Lung (tissue), 12 donors: ENCODE data around the gene HS6ST2. TPM values are rescaled to one million over a fixed set of nuclear protein-coding genes. Genes with fewer than 3 reads are reported as not detected.

Source experiments
- ATAC-seq: fragments of 200-7000 bp; cut with Tn5 transposase; one replicate; pipeline ENCODE4 v1.9.1; 2020; ENCODE audit warnings: moderate number of reproducible peaks; ENCODE audit not compliant: insufficient read depth, low FRiP score
- DNase-seq, 3 donors: peaks; one replicate each; pipeline ENCODE4 v3.0.0-alpha.2; 2013 to 2017
- H3K27ac ChIP-seq, 2 donors: one replicate each; pipeline ENCODE4 v1.5.1; 2013; ENCODE audit warnings: mild to moderate bottlenecking in 2 of 2, moderate library complexity in 2 of 2, control low read depth in 1 of 2, inconsistent platforms in 1 of 2, low read depth in 1 of 2, low read length in 1 of 2
- H3K27me3 ChIP-seq, 3 donors: one replicate each; pipeline ENCODE4 v1.5.1; 2013; ENCODE audit warnings: low read length in 2 of 3; ENCODE audit not compliant: control insufficient read depth in 3 of 3, insufficient read depth in 3 of 3
- H3K36me3 ChIP-seq, 4 donors: one replicate each; pipeline ENCODE4 v1.5.1; 2013; ENCODE audit warnings: low read length in 4 of 4, mild to moderate bottlenecking in 1 of 4, moderate library complexity in 1 of 4; ENCODE audit not compliant: control insufficient read depth in 4 of 4, insufficient read depth in 4 of 4
- H3K4me1 ChIP-seq, 5 donors: one replicate each; pipeline ENCODE4 v1.5.1; 2013; ENCODE audit warnings: low read length in 5 of 5, mild to moderate bottlenecking in 2 of 5, moderate library complexity in 1 of 5; ENCODE audit not compliant: control insufficient read depth in 5 of 5, insufficient read depth in 5 of 5
- H3K4me3 ChIP-seq: one replicate; pipeline ENCODE4 v1.5.1; 2013; ENCODE audit warnings: mild to moderate bottlenecking, control low read depth, moderate library complexity
- H3K9ac ChIP-seq, 2 donors: one replicate each; pipeline ENCODE4 v1.5.1; 2013; ENCODE audit warnings: low read length in 2 of 2, control low read depth in 1 of 2; ENCODE audit not compliant: insufficient read depth in 1 of 2
- H3K9me3 ChIP-seq, 4 donors: one replicate each; pipeline ENCODE4 v1.5.1; 2013; ENCODE audit warnings: low read length in 3 of 4, mild to moderate bottlenecking in 1 of 4, moderate library complexity in 1 of 4; ENCODE audit not compliant: control insufficient read depth in 4 of 4, insufficient read depth in 3 of 4
- CTCF ChIP-seq: IDR thresholded peaks from 2 replicates; pipeline ENCODE4 v1.5.1; 2012; ENCODE audit warnings: mild to moderate bottlenecking; ENCODE audit errors: control extremely low read depth, extremely low read depth
- WGBS, 2 donors: extraction: QIAGEN DNeasy Blood & Tissue Kit; methylation state at CpG; one replicate each; pipeline ENCODE4 v1.1.7; 2013; 5-methylcytosine and 5-hydroxymethylcytosine counted together
- polyA plus RNA-seq, 2 donors: library from polyadenylated mRNA; stranded (reverse); fragments of 200-250 nt; gene quantifications; one replicate each; pipeline ENCODE4 v1.2.1, GENCODE V29; 2013
- total RNA-seq, 2 donors: library from RNA; depleted of rRNA in 1 of 2; stranded (reverse); fragments of >200 nt in 1 of 2; gene quantifications; one replicate each; pipeline ENCODE4 v1.2.1, GENCODE V29; 2014 to 2021
- donor health status: control.
- donor health status: control.
- donor health status: Bipolar disorder and iron deficiency.
- donor health status: healthy.
- donor health status: DM: yes; HTN: yes; CAD: no.

Gene HS6ST2
- total and polyA plus RNA-seq, 4 donors: 0.28 to 14.3 (median 2.2) TPM

DNA sequence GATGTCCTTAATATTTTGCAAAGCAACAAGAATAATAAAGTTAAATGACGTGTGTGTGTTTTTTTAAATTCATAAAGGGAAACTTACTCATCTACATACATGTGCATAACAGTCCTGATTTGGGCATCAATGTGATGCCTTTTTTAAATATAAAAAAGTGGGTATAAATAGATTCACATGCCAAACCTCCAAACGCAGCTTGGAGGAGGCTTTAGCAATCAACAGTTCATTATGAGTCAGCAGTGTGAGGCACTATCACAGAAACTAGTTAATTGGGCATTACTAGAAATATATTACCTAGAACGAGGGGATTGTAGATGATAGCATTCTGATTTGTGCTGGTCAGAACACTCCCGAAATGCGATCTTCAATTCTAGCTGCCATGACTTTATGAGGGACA, 115.1 kb downstream of the HS6ST2 start:
- peaks cover 0 to 5% (median 0%) of the 10 kb centered on the region in 5 donors for H3K4me1 ChIP-seq
- TF ChIP-seq CTCF: no peak
- H3K4me3 ChIP-seq: no peak overlapping the region
- 66 to 80% methylated on average over 5 of the region's 5 CpGs for WGBS, 2 donors
- H3K27me3 ChIP-seq: peaks cover 0 to 18% (median 14%) of the 10 kb centered on the region in 3 donors
- ATAC-seq (no peak), DNase-seq (no peak)
- H3K36me3 ChIP-seq: no peaks in the 10 kb centered on the region
- H3K9ac ChIP-seq: no peak overlapping the region
- no peaks in the 10 kb centered on the region for H3K9me3 ChIP-seq
- H3K27ac ChIP-seq: no peak overlapping the region

DNA sequence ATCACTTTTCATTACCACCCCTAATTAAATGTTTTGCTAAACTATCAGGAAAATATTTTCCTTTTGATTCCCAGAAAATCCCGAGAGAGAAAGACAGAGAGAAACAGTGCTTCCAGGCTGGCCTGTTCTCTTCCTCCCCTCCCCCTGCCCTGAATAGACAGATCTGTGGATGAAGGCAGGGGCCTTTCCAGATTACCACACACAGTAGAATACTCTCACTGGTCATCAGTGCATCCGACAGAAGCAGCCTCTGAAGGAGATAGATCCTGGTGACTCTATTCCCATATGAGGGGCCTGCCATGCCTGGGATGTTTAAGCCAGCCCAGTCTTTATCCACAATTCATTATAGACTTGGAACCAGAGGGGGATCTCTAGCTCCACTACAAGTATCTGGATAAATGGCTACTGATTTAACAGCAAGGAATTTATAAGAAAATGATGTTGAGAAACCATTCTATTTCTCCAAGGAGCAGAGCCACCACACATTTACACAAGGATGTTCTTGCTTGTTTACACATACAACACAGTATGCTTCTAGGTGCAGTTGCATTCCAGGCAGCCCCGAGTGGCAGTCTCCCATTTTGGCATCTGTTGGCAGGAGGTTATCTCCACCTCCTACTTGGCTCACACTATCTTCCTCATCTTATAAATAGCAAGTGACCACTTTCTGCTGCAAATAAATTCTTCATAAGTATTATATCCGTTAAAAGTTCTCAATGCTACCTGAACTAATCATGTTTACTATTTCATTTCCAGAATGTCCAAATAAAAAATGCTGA, 115.8 kb downstream of the HS6ST2 start:
- no peak for ATAC-seq
- Histone ChIP-seq H3K27ac (no peak overlapping the region), H3K9me3 (no peaks in the 10 kb centered on the region), H3K9ac (no peak overlapping the region), H3K36me3 (no peaks in the 10 kb centered on the region), H3K4me1 (peaks cover 0 to 5% (median 0%) of the 10 kb centered on the region in 5 donors), H3K4me3 (no peak overlapping the region), H3K27me3 (peaks cover 0 to 18% (median 14%) of the 10 kb centered on the region in 3 donors)
- TF ChIP-seq CTCF: no peak
- DNase-seq: no peak
- WGBS, 2 donors: 52 to 64% methylated on average over 4 of the region's 4 CpGs

DNA sequence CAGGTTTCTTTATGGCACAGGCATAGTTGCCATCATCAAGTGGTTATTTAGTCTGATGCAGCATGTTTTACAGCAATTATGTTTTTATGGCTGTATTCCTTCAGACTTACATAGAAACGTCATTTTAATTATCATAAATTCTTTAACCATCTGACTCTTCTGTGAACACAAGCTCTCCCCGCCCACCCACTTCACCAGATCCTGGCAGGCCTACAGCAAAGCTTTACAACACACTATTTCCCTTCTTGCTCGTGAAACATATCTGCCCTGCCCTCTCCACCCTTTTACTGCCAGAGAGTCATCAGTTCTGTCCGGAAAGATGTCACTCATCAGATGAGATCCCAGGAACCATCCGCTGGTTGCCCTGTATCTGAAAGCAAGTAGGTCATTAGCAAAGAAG, 120.5 kb downstream of the HS6ST2 start:
- ATAC-seq (no peak), DNase-seq (no peak)
- H3K4me1 ChIP-seq: peaks cover 0 to 3% (median 0%) of the 10 kb centered on the region in 5 donors
- no peak for TF ChIP-seq CTCF
- H3K27ac ChIP-seq: no peak overlapping the region
- no peak overlapping the region for H3K9ac ChIP-seq
- H3K4me3 ChIP-seq: no peak overlapping the region
- no peaks in the 10 kb centered on the region for H3K9me3 ChIP-seq
- no peaks in the 10 kb centered on the region for H3K36me3 ChIP-seq
- peaks cover 4 to 18% (median 11%) of the 10 kb centered on the region in 3 donors for H3K27me3 ChIP-seq
- 58 to 84% methylated on average over 5 of the region's 5 CpGs for WGBS, 2 donors
